Activated CD4-positive, alpha-beta T cell treated with anti-CD3 and anti-CD28 coated beads, Interleukin-2, amount 10 ng/mL, durations not matched to agents 7 days and 5 days (primary cell): ENCODE results near the gene SEC22B. TPM values are rescaled to one million over a fixed set of nuclear protein-coding genes. Genes with fewer than 3 reads are reported as not detected.
"Not testable (repeated sequence)": the region's sequence is repeated elsewhere in the genome, so short reads cannot be mapped to it uniquely, and the experiment has no call there.

Experiments
- CTCF ChIA-PET: fragments of 350-600 bp; sonication (Branson Sonifier 250); formaldehyde crosslinking; loops from one replicate; lab custom pipeline; 2021; ENCODE audit warnings: antibody characterized with exemption; lab: Charles Lee
- POLR2A ChIA-PET: fragments of 350-600 bp; sonication (Branson Sonifier 250); formaldehyde crosslinking; loops from one replicate; lab custom pipeline; 2021; ENCODE audit warnings: antibody characterized with exemption; lab: Charles Lee
- DNase-seq: peaks from one replicate; pipeline ENCODE4 v3.0.0-alpha.2; 2020
- H3K27ac Mint-ChIP-seq: one replicate; pipeline ENCODE4 v1.8.0; 2021; ENCODE audit warnings: mild to moderate bottlenecking, moderate library complexity, mixed read lengths
- H3K27me3 Mint-ChIP-seq: one replicate; pipeline ENCODE4 v1.8.0; 2021; ENCODE audit warnings: mixed read lengths
- H3K36me3 Mint-ChIP-seq: one replicate; pipeline ENCODE4 v1.8.0; 2021; ENCODE audit warnings: low read depth, mixed read lengths
- H3K4me1 Mint-ChIP-seq: one replicate; pipeline ENCODE4 v1.8.0; 2021; ENCODE audit warnings: mixed read lengths
- H3K4me3 Mint-ChIP-seq: one replicate; pipeline ENCODE4 v1.8.0; 2021; ENCODE audit warnings: mild to moderate bottlenecking, moderate library complexity, mixed read lengths
- H3K9me3 Mint-ChIP-seq: one replicate; pipeline ENCODE4 v1.8.0; 2021; ENCODE audit warnings: mixed read lengths
- total RNA-seq, 2 experiments: library from RNA; stranded (reverse); gene quantifications; one replicate each; pipeline ENCODE4 v1.2.3, GENCODE V29; 2021

SEC22B gene
- total RNA-seq, 2 experiments from 2014 or later = 24.4 to 28.1 TPM

DNA sequence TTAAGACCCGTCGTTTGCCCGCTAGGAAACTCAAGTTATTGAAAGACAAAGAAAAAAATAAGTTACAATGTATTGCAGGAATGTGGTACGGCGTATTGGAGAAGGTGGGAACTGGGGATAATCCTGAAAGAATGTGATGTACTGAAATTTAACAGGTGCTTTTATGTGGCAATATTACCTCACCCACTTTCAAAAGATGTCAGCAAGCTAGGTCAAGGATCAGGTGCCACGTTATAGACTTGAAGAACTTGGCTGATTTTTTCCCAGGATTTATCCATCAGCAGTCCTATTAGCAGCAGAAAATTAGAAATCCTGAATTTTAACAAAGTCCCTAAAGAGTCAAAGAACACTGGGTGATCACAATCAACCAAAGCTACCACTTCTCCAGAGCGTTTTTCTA, 632 bp downstream of the SEC22B start:
- H3K27ac Mint-ChIP-seq = peak overlapping the region; percentile 98
- POLR2A ChIA-PET, CTCF ChIA-PET, H3K9me3 Mint-ChIP-seq, DNase-seq, H3K4me1 Mint-ChIP-seq, H3K27me3 Mint-ChIP-seq, H3K36me3 Mint-ChIP-seq: not testable (repeated sequence)
- H3K4me3 Mint-ChIP-seq = peak overlapping the region; percentile 96

- H3K36me3 Mint-ChIP-seq, H3K4me3 Mint-ChIP-seq, CTCF ChIA-PET: not testable (repeated sequence)
These were observed 11.6 kb downstream of the SEC22B start for GRCh38 chr1:120164761-120165160.

GRCh38 chr1:120162015-120162414, 14.3 kb downstream of the SEC22B start:
- H3K9me3 Mint-ChIP-seq, CTCF ChIA-PET, H3K27me3 Mint-ChIP-seq, H3K4me1 Mint-ChIP-seq, H3K27ac Mint-ChIP-seq, H3K4me3 Mint-ChIP-seq, H3K36me3 Mint-ChIP-seq, DNase-seq, POLR2A ChIA-PET: not testable (repeated sequence)

More at GRCh38 chr1:120164761-120165160, 11.6 kb downstream of the SEC22B start:
- POLR2A ChIA-PET, H3K27me3 Mint-ChIP-seq, DNase-seq, H3K4me1 Mint-ChIP-seq, H3K27ac Mint-ChIP-seq, H3K9me3 Mint-ChIP-seq: not testable (repeated sequence)

DNA sequence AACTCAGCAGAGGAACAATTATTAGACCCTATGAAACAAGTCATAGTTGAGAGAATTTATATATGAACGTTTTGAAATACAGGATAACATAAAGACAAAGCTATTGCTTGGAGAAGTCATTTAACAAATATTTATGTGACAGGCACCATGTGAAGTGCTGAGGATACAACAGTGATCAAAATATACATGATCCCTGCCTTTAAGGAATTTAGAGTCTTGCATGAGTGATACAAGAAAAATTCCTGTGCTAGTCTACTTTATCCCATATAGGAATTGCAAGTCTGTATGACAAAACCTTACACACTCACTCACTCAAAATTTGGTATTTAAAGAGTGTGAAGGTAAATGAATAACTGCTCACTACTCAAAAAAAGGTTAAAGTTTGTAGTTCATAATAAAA, 17.8 kb downstream of the SEC22B start:
- H3K4me1 Mint-ChIP-seq, H3K4me3 Mint-ChIP-seq, H3K36me3 Mint-ChIP-seq, H3K9me3 Mint-ChIP-seq, H3K27me3 Mint-ChIP-seq, POLR2A ChIA-PET, H3K27ac Mint-ChIP-seq, CTCF ChIA-PET, DNase-seq: not testable (repeated sequence)

DNA sequence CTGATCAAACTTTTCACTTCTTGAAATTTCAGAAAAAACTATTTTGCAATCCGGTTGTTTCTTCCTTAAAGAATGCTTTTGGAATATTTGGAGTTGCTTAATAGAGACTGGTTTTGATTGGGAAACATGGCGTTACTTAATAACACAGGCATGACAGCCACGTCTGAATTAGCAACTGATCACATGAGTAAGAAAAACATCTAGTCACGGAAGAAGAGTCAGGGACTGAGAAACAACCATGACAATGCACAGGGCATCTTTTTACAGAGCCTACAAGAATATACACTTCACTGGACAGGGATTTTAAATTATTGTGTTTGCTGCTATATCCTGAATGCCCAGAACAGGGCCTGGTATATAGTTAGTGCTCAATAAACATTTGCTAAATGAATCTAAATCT, 18.2 kb downstream of the SEC22B start:
- H3K4me3 Mint-ChIP-seq, H3K36me3 Mint-ChIP-seq, H3K27me3 Mint-ChIP-seq, H3K9me3 Mint-ChIP-seq, H3K4me1 Mint-ChIP-seq, CTCF ChIA-PET, POLR2A ChIA-PET, DNase-seq, H3K27ac Mint-ChIP-seq: not testable (repeated sequence)

DNA sequence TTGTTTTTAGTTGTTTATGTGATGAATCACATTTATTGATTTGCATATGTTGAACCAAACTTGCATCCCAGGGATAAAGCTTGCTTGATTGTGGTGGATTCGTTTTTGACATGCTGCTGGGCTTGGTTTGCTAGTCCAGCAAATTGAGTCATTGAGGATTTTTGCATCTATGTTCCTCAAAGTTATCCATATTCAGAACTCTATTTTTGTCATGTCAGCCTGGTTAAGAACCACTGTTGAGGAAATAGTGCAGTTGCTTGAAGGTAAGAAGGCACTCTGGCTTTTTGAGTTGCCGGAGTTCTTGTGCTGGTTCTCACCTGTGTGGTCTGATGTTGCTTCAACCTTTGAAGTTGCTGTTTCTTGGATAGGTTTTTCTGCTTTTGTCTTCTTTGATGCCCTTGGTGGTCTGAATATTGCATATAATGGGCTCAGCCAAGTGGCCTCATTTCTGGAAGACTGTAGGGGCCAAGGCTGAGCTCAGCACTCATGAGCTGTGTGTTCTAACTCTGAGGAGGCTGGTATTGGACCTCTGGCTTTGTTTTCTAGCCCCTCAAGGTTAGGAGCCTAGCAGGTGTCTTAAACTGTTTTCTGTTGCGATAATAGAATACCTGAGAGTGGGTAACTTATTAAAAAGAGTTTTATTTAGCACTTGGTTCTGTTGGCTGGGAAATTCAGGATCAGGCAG, 26.0 kb downstream of the SEC22B start:
- H3K36me3 Mint-ChIP-seq, H3K4me3 Mint-ChIP-seq, POLR2A ChIA-PET, H3K27me3 Mint-ChIP-seq, CTCF ChIA-PET, H3K4me1 Mint-ChIP-seq, DNase-seq, H3K27ac Mint-ChIP-seq, H3K9me3 Mint-ChIP-seq: not testable (repeated sequence)

- CTCF ChIA-PET, H3K27me3 Mint-ChIP-seq: not testable (repeated sequence)
These were observed 26.8 kb downstream of the SEC22B start for GRCh38 chr1:120149420-120150059.

DNA sequence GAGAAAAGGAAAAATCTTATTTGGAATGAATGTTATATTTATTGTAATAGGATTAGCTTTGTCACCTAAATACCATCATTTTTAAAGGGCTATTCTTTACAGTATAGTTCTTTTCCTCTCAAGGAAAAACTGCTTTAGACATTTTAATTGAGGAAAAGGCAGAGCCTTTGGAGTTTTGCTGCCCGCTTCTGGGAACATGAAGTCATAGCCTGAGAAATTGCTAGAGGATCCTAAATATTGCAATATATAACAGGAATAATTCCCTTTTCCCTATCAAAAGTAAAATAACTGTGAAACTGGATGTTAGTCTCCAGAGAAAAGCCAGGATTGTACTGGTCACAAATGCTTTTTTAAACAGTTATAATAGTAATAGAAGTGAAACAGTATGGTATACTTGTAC, 30.5 kb downstream of the SEC22B start:
- H3K27me3 Mint-ChIP-seq, H3K9me3 Mint-ChIP-seq, CTCF ChIA-PET, H3K4me3 Mint-ChIP-seq, DNase-seq, H3K36me3 Mint-ChIP-seq, H3K27ac Mint-ChIP-seq, POLR2A ChIA-PET: not testable (repeated sequence)
- peaks cover 23% of the 10 kb centered on the region for H3K4me1 Mint-ChIP-seq

More at GRCh38 chr1:120149420-120150059, 26.8 kb downstream of the SEC22B start:
- POLR2A ChIA-PET, DNase-seq, H3K4me3 Mint-ChIP-seq, H3K27ac Mint-ChIP-seq, H3K36me3 Mint-ChIP-seq, H3K9me3 Mint-ChIP-seq, H3K4me1 Mint-ChIP-seq: not testable (repeated sequence)

DNA sequence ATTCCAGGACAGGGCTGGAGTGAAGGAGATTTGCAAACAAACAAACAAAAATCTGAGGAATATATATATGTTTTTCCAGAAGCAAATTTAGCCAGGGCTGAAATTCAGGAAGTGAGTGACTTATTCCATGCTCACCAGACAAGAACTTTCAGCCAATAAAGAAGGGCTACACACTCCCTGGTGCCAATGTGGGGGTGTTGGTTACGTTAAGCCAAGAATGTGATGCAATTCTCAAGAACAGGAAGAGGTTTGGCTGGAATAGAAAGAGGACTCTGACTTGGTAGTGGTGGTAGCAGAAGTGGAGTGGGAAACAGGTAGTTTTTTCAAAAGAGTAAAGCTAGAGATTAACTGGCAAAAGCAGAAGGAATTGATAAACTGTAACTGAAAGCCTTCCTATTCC, 31.7 kb downstream of the SEC22B start:
- DNase-seq, H3K36me3 Mint-ChIP-seq, H3K27me3 Mint-ChIP-seq, CTCF ChIA-PET, H3K27ac Mint-ChIP-seq, H3K4me3 Mint-ChIP-seq, POLR2A ChIA-PET, H3K9me3 Mint-ChIP-seq: not testable (repeated sequence)
- peaks cover 23% of the 10 kb centered on the region for H3K4me1 Mint-ChIP-seq

DNA sequence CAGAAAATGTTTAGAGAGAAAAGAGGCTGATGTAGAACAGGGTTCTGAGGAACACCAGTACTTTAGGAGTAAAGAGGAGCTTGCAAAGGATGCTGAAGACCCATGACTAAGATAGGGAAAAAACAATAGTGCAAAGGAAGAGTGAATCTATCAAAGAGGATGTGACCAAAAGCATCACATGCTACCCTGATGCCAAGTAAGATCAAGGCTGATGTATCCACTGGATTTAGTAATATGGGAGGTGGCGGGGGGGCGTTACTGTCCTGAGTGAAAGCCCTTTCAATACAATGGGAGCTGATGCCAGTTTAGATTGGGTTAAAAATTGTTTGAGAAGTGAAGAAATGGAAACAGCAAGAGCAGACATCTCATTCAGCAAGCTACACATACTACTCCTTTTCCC, 32.2 kb downstream of the SEC22B start:
- POLR2A ChIA-PET, H3K27me3 Mint-ChIP-seq, H3K9me3 Mint-ChIP-seq, DNase-seq, CTCF ChIA-PET, H3K27ac Mint-ChIP-seq, H3K4me3 Mint-ChIP-seq, H3K36me3 Mint-ChIP-seq: not testable (repeated sequence)
- peaks cover 23% of the 10 kb centered on the region for H3K4me1 Mint-ChIP-seq

- H3K27me3 Mint-ChIP-seq, DNase-seq, H3K4me3 Mint-ChIP-seq, H3K36me3 Mint-ChIP-seq, CTCF ChIA-PET, H3K9me3 Mint-ChIP-seq, POLR2A ChIA-PET: not testable (repeated sequence)
- peaks cover 23% of the 10 kb centered on the region for H3K4me1 Mint-ChIP-seq
- H3K27ac Mint-ChIP-seq = peak overlapping the region; percentile 48
These were observed 33.0 kb downstream of the SEC22B start for GRCh38 chr1:120143334-120143733.

- peak; percentile 83 for DNase-seq
- Mint-ChIP-seq H3K27ac (peak overlapping the region; percentile 54), H3K4me1 (peaks cover 23% of the 10 kb centered on the region), H3K4me3 (peak overlapping the region; percentile 33)
- CTCF ChIA-PET, POLR2A ChIA-PET, H3K27me3 Mint-ChIP-seq, H3K9me3 Mint-ChIP-seq, H3K36me3 Mint-ChIP-seq: not testable (repeated sequence)
These were observed 33.6 kb downstream of the SEC22B start for GRCh38 chr1:120142512-120143263.

DNA sequence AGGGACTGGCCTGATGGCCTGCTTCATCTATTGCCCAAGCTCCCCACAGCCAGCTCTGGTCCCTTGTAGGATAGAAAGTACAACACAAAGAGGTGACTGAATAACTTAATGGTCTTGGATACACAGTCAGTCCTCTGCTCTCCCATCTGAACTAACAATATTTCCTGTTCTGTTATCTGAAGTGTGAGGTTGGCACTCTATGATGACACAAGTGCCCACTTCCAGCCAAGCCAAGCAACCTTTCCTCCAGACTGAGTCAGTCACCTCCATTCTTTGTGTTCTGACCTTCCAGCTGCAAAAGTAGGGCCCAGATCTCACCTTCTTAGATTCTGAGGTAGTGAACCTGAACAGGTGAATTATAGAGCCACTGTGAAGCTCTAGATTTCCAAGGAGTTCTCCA, 34.5 kb downstream of the SEC22B start:
- CTCF ChIA-PET, H3K36me3 Mint-ChIP-seq, H3K27ac Mint-ChIP-seq, H3K27me3 Mint-ChIP-seq, POLR2A ChIA-PET, H3K4me3 Mint-ChIP-seq, H3K9me3 Mint-ChIP-seq, DNase-seq: not testable (repeated sequence)
- peaks cover 23% of the 10 kb centered on the region for H3K4me1 Mint-ChIP-seq
